Measurements from ENCODE around the gene PDE3A. TPM values are rescaled to one million over a fixed set of nuclear protein-coding genes. Genes with fewer than 3 reads are reported as not detected.
"Not testable (repeated sequence)": the region's sequence is repeated elsewhere in the genome, so short reads cannot be mapped to it uniquely, and the experiment has no call there.

Gene PDE3A
- total RNA-seq, 1 donor = 16.2 TPM

DNA sequence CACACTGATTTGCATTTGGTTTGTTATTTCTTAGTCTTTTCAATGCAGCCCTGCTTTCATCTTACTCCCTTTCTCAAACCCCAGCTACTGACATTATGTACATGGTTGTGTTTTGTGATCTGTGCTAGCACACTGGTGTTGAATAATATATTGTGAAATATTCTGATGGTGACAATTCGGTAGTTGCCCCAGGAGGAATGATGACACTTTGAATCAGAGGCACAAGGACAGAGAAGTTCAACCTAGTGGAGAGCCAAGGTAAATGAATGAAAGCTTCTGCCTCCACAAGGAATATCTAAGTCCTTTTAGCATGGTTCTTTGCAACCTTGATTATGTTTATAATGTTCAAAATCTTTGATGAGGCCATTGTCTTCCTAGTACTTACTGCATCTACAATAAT lies 159.9 kb downstream of the PDE3A start:
- DNase-seq (ENCODE audit: low read depth) = no peak
- TF ChIP-seq, protein P1, sequence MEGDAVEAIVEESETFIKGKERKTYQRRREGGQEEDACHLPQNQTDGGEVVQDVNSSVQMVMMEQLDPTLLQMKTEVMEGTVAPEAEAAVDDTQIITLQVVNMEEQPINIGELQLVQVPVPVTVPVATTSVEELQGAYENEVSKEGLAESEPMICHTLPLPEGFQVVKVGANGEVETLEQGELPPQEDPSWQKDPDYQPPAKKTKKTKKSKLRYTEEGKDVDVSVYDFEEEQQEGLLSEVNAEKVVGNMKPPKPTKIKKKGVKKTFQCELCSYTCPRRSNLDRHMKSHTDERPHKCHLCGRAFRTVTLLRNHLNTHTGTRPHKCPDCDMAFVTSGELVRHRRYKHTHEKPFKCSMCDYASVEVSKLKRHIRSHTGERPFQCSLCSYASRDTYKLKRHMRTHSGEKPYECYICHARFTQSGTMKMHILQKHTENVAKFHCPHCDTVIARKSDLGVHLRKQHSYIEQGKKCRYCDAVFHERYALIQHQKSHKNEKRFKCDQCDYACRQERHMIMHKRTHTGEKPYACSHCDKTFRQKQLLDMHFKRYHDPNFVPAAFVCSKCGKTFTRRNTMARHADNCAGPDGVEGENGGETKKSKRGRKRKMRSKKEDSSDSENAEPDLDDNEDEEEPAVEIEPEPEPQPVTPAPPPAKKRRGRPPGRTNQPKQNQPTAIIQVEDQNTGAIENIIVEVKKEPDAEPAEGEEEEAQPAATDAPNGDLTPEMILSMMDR (IDR thresholded peaks at IDR 0.05; ENCODE audit: insufficient read depth, low read length) = no peak
- H3K4me3 ChIP-seq (ENCODE audit: low read depth, low read length) = no peak overlapping the region

DNA sequence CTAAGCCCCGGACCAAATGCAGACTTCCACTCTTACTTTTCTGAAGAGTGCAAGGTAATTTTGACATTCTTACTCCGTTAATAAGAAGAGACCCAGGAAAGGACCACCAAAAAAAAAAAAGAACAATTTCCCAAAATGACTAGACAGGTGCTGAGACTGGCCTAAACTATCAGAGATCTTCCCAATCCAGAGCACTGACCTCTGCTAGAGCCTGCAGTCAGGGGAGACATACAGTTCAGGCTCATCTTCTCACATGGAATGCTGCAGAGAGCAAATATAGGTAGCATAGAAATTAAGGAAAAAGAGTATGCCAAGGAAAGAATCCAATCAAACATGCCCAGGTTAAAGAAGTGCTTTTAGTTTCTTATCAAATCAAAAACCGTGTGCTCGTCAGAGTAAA lies 177.9 kb downstream of the PDE3A start:
- no peak overlapping the region for H3K4me3 ChIP-seq (ENCODE audit: low read depth, low read length)
- no peak for DNase-seq (ENCODE audit: low read depth)
- TF ChIP-seq, protein P1 (IDR thresholded peaks at IDR 0.05; ENCODE audit: insufficient read depth, low read length) = no peak

GRCh38 chr12:20547816-20548575 lies 179.7 kb downstream of the PDE3A start:
- TF ChIP-seq, protein P1 (IDR thresholded peaks at IDR 0.05; ENCODE audit: insufficient read depth, low read length) = no peak
- H3K4me3 ChIP-seq (ENCODE audit: low read depth, low read length) = no peak overlapping the region
- DNase-seq (ENCODE audit: low read depth) = peak; percentile 79

- no peak for DNase-seq (ENCODE audit: low read depth)
- H3K4me3 ChIP-seq (ENCODE audit: low read depth, low read length) = no peak overlapping the region
- TF ChIP-seq, protein P1 (IDR thresholded peaks at IDR 0.05; ENCODE audit: insufficient read depth, low read length) = no peak
These were observed 180.3 kb downstream of the PDE3A start for GRCh38 chr12:20548611-20549010.

DNA sequence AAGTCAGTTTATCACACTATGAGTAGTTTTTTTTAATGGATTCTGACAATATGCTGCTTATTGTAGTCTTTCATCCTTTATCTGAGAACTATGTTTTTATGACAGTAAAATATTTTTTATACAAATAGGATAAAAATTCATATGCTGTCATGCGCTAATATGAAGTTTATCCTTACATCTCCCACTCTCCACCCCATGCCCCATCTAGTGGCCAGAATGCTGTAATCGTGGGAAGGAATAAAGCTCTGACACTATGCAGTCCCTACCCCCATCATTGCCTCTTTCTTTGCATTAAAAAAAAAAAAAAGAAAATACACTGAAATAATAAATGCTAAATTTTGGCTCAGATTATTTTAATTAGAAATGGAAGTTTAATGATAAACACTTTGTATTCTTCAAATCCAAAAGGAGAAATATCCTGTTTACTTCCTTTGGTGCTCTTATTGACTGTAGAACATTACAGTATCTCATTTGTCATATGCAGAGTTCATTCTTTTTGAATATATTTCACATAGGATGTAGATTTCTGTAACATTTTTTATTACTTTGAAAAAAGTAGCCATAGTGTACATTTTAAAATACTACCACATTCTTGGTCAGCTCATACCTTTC lies 180.9 kb downstream of the PDE3A start:
- TF ChIP-seq, protein P1 (IDR thresholded peaks at IDR 0.05; ENCODE audit: insufficient read depth, low read length) = peak; percentile 89
- peak; percentile 68 for DNase-seq (ENCODE audit: low read depth)
- no peak overlapping the region for H3K4me3 ChIP-seq (ENCODE audit: low read depth, low read length)

GRCh38 chr12:20551742-20552442 lies 183.6 kb downstream of the PDE3A start:
- not testable (repeated sequence) for H3K4me3 ChIP-seq (ENCODE audit: low read depth, low read length); DNase-seq (ENCODE audit: low read depth)

- H3K4me3 ChIP-seq (ENCODE audit: low read depth, low read length); DNase-seq (ENCODE audit: low read depth): not testable (repeated sequence)
These were observed 184.2 kb downstream of the PDE3A start for GRCh38 chr12:20552586-20552985.

Measured in fibroblast of the aortic adventitia (primary cell).